DMS 273 treated with DMSO at 0.1 percent for 48 hours (cell line): Measurements from ENCODE around the gene NUAK1.

ENCODE experiments used
- DNase-seq: peaks from one replicate; lab custom pipeline; 2025; lab: John Stamatoyannopoulos, UW

The NUAK1 gene

GRCh38 chr12:106130474-106131113 lies 8.2 kb downstream of the NUAK1 start:
- no peak for DNase-seq

GRCh38 chr12:106128585-106129328 lies 10.0 kb downstream of the NUAK1 start:
- no peak for DNase-seq

- DNase-seq = no peak
Measured at GRCh38 chr12:106127338-106128126, 11.2 kb downstream of the NUAK1 start.

- DNase-seq = no peak
Measured at GRCh38 chr12:106126441-106127337, 12.1 kb downstream of the NUAK1 start.

GRCh38 chr12:106125351-106126095 lies 13.2 kb downstream of the NUAK1 start:
- DNase-seq = no peak

- DNase-seq = no peak
Measured at GRCh38 chr12:106123551-106124081, 15.1 kb downstream of the NUAK1 start.

- no peak for DNase-seq
Measured at GRCh38 chr12:106123110-106123509, 15.6 kb downstream of the NUAK1 start.

GRCh38 chr12:106122004-106122403 lies 16.8 kb downstream of the NUAK1 start:
- DNase-seq = no peak

GRCh38 chr12:106120519-106121105 lies 18.1 kb downstream of the NUAK1 start:
- no peak for DNase-seq

- DNase-seq = no peak
Measured at GRCh38 chr12:106119301-106119700, 19.5 kb downstream of the NUAK1 start.

- DNase-seq = no peak
Measured at GRCh38 chr12:106118381-106119130, 20.2 kb downstream of the NUAK1 start.

GRCh38 chr12:106115440-106115839 lies 23.3 kb downstream of the NUAK1 start:
- DNase-seq = no peak

GRCh38 chr12:106114447-106115068 lies 24.2 kb downstream of the NUAK1 start:
- no peak for DNase-seq

GRCh38 chr12:106113824-106114446 lies 24.8 kb downstream of the NUAK1 start:
- DNase-seq = no peak

GRCh38 chr12:106113446-106113823 lies 25.3 kb downstream of the NUAK1 start:
- DNase-seq = no peak

- DNase-seq = no peak
Measured at GRCh38 chr12:106113042-106113441, 25.7 kb downstream of the NUAK1 start.

- no peak for DNase-seq
Measured at GRCh38 chr12:106112145-106112821, 26.5 kb downstream of the NUAK1 start.

- DNase-seq = no peak
Measured at GRCh38 chr12:106110626-106111300, 28.0 kb downstream of the NUAK1 start.
